ENCODE results near the gene POLR2H.
"Not testable (repeated sequence)": the region's sequence is repeated elsewhere in the genome, so short reads cannot be mapped to it uniquely, and the experiment has no call there.

Gene POLR2H

DNA sequence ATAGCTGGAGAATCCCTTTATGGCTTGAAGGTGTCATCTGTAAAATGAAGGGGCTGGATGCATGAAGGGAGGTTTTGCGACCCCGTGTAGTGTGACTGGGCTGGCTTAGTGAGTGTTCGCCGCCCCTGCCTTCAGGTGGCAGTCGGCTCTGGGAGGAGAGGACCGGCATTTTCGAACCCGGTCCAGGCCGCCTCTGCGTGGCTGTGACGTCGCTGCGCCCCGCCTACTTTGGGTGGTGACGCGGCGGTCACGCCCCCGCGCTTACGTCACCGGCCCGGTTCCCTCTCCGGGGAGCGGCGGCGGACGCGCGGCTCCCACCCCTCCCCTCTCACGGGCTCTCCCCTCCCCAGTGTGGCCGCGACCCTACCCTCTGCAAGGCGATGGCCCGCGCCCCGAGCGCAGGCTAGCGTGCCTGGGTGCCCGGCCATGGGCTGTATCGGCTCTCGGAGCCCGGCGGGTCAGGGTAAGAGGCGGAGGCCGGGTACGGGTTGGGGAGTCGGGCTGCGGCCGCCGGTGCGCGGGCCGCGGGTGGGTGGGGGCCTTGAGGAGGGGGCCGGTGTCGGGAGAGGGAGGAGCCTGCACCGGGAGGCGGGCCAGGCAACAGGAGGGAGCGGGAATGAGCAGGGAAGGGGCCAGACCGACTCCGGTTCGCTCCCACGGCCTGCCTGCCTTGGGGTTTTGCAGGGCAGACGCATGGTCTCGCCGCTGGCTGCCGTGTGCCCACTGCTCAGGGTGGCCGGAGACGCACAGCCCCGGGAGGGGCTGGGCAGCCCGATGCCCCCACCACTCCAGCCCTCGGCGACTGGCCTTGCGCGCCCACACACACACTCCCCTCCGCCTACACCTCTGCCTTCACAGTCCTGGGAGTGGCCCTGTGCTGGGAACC, 25.6 kb upstream of the POLR2H start:
- DNase-seq (ENCODE audit: low spot score), result peak; percentile 91
- Histone ChIP-seq H3K27ac (peak overlapping the region; percentile 96 to 98), H3K4me3 (peak overlapping the region; percentile 89)
- TF ChIP-seq, protein P1, sequence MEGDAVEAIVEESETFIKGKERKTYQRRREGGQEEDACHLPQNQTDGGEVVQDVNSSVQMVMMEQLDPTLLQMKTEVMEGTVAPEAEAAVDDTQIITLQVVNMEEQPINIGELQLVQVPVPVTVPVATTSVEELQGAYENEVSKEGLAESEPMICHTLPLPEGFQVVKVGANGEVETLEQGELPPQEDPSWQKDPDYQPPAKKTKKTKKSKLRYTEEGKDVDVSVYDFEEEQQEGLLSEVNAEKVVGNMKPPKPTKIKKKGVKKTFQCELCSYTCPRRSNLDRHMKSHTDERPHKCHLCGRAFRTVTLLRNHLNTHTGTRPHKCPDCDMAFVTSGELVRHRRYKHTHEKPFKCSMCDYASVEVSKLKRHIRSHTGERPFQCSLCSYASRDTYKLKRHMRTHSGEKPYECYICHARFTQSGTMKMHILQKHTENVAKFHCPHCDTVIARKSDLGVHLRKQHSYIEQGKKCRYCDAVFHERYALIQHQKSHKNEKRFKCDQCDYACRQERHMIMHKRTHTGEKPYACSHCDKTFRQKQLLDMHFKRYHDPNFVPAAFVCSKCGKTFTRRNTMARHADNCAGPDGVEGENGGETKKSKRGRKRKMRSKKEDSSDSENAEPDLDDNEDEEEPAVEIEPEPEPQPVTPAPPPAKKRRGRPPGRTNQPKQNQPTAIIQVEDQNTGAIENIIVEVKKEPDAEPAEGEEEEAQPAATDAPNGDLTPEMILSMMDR (IDR thresholded peaks at IDR 0.05), result no peak

DNA sequence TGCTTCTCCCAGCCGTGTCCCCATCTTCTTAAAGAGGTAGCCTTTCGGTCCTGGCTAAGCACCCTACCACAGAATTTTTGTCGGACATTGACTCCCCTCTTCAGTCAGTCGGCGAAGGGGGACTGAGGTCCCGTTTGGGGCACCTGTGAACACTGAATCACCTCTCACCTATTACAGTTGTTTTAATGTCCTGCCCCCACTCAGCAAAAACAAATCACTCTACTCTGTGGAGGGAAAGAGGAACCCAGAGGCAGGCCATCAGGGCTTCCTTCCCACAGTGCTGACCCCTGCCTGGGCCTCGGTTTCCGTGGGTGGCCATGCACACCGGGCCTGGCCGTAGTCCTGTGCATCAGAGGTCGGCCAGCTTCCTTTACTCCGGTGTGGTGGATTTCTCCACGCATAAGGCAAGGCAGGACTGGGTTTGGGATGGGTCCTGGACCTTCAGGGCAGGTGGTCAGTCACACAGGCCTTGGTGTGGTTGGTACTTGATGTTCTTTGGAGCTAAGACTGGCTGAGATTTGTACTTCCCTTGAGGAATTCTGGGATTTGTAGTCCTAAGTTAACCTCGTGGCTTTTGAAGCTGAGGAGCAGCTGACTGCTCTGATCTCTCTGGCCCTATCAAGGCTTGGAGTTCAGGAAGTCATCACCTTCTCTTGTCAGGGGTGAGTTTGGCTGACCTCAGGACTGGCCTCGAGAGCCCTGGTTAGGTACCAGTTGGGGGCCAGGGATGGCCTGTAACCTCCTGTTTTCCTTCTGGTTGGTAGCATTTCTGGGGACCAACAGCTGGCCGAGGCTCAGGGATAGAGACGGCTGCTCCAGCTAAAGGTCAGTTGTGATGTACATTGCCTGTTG, 24.7 kb upstream of the POLR2H start:
- DNase-seq (ENCODE audit: low spot score), result no peak
- Histone ChIP-seq H3K4me3 (peak overlapping the region; percentile 89), H3K27ac (peak overlapping the region; percentile 96 to 98)
- TF ChIP-seq, protein P1 (IDR thresholded peaks at IDR 0.05), result no peak

DNA sequence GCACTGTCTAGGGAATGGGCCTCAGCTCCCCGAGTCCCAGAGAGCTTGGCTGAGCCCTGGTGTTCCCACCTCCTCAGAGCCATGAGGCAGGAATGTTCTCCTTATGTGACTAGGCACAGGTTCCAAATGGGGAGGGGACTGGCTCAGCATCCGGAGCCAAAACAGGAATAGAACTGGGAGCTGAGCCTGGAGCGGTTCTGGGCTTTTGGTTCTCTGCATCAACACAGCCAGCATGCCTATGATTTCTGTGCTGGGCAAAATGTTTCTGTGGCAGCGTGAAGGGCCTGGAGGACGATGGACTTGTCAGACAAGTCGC, 24.2 kb upstream of the POLR2H start, which contains the start of gene FAM131A:
Gene FAM131A (plus strand): TSS at position 202 of the 316 bp plus-strand sequence. CDS start 31 bp downstream, at position 233.
- DNase-seq (ENCODE audit: low spot score), result peak; percentile 94
- TF ChIP-seq, protein P1 (IDR thresholded peaks at IDR 0.05), result no peak
- Histone ChIP-seq H3K4me3 (peak within 1 kb of the TSS; percentile 89), H3K27ac (peak within 1 kb of the TSS; percentile 96 to 98)

DNA sequence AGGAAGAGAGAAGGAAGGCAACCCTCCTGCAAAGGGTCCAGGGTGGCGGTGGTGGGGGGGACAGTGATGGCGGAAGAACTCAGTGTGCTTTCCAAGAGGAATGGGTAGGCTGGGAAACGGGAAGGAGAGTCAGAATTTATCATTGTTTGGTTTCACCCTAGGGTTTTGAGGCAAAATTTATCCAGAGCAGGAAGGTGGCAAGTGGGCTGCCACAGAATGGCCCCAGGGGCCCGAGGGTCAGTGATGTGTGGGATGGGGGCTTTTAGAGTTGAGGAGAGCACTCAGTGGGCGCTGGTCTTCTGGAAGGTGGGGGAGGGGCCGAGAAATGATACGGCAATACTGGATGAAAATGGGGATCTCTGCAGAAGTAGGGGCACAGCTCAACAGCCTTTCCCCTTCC, 23.5 kb upstream of the POLR2H start:
- TF ChIP-seq, protein P1 (IDR thresholded peaks at IDR 0.05), result no peak
- no peak for DNase-seq (ENCODE audit: low spot score)
- Histone ChIP-seq H3K27ac (peak overlapping the region; percentile 96 to 98), H3K4me3 (peak overlapping the region; percentile 89)

DNA sequence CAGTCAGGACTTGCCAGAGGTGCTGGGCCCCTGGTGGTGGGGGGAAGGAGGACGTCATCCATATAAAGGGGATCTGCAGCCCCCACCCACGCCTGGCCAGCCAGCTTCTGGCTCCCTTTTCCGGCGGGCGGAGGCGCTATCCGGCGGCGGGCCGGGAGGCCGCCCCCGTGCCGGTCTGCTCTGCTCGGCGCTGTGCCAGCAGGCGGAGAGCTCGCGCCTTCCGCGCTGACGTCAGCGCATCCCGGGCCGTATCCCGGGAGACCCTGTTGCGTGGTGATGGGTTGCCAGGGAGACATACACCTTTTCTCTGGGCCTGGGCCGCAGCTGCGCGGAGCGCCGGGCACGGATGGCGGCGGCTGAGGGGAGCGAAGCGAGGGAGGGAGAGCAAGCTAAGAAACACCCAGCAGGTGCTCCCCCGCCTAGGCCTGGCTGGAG, 23.0 kb upstream of the POLR2H start:
- DNase-seq (ENCODE audit: low spot score), result peak; percentile 95
- peak overlapping the region; percentile 96 to 98 for H3K27ac ChIP-seq
- TF ChIP-seq, protein P1 (IDR thresholded peaks at IDR 0.05), result no peak
- peak overlapping the region; percentile 89 for H3K4me3 ChIP-seq

DNA sequence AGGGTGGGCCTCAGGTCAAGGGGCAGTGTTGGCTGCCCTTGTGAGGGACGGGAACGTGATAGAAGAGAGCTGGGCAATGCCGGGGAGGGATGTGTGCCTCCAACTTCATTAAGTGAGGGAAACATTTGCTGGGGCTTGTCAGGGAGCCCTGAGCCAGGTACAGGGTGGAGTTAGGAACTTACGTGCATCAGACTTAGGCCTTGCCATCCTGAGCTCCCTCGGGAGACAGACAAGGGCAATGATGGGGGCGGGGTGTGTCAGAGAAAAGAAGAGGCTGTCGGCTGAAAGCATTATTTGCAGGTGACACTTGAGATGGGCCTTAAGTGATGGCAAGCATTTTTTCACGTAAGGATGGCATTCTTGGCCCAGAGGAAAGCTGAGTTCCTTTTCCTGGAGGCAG, 22.5 kb upstream of the POLR2H start:
- DNase-seq (ENCODE audit: low spot score), result no peak
- peak overlapping the region; percentile 96 to 98 for H3K27ac ChIP-seq
- peak overlapping the region; percentile 89 for H3K4me3 ChIP-seq
- TF ChIP-seq, protein P1 (IDR thresholded peaks at IDR 0.05), result no peak

DNA sequence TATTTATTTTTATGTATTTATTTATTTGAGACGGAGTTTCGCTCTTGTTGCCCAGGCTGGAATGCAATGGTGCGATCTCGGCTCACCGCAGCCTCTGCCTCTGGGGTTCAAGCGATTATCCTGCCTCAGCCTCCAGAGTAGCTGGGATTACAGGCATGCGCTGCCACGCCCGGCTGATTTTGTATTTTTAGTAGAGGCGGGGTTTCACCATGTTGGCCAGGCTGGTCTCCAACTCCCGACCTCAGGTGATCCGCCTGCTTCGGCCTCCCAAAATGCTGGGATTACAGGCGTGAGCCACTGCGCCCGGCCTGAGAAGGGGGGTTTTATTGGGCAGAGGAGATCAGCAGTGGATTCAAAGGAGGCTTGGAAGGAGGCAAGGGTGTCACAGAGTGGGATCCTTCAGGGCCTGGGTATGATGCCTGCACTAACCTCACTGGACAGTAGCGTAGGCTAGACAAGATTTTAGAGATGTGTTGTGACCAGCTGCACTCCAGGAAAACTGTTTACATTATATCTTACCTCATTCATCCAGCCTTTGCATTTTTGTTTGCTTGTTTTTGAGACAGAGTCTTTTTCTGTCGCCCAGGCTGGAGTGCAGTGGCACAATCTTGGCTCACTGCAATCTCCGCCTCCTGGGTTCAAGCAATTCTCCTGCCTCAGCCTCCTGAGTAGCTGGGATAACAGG, 21.9 kb upstream of the POLR2H start:
- peak overlapping the region; percentile 96 to 98 for H3K27ac ChIP-seq
- not testable (repeated sequence) for DNase-seq (ENCODE audit: low spot score); H3K4me3 ChIP-seq

All from coronary artery (tissue), 2 donors.